ENCODE measurements around the gene HOXB2.

GRCh38 chr17:48593840-48594537, 49.1 kb upstream of the HOXB2 start:
- TF ChIP-seq POLR2A (IDR thresholded peaks at IDR 0.05; ENCODE audit: low read depth, low read length) (no peak), POLR2AphosphoS5 (IDR thresholded peaks at IDR 0.05; ENCODE audit: low read depth, low read length) (no peak)

Measured in GM12892 (cell line).